ENCODE data around the gene VWA3B.

VWA3B gene

GRCh38 chr2:98087447-98088020 is 567 bp downstream of the VWA3B start:
- TF ChIP-seq ARNTL (CRISPR knock-in tag; IDR thresholded peaks at IDR 0.05; ENCODE audit: borderline replicate concordance, low read depth) (no peak), TCF4 (CRISPR knock-in tag; IDR thresholded peaks at IDR 0.05; ENCODE audit: borderline replicate concordance) (no peak), ZC3H10 (CRISPR knock-in tag; IDR thresholded peaks at IDR 0.05) (no peak), GLIS3 (CRISPR knock-in tag; IDR thresholded peaks at IDR 0.05) (no peak), PATZ1 (CRISPR knock-in tag; IDR thresholded peaks at IDR 0.05; ENCODE audit: borderline replicate concordance) (no peak), BACH2 (CRISPR knock-in tag; IDR thresholded peaks at IDR 0.05; ENCODE audit: borderline replicate concordance) (no peak), ESRRG (CRISPR knock-in tag; IDR thresholded peaks at IDR 0.05) (no peak), ISL1 (CRISPR knock-in tag; IDR thresholded peaks at IDR 0.05) (no peak), POU6F1 (CRISPR knock-in tag; IDR thresholded peaks at IDR 0.05; ENCODE audit: borderline replicate concordance, low read depth) (no peak), ZNF8 (CRISPR knock-in tag; IDR thresholded peaks at IDR 0.05) (no peak), ZFP3 (CRISPR knock-in tag; IDR thresholded peaks at IDR 0.05) (no peak), OSR1 (CRISPR knock-in tag; IDR thresholded peaks at IDR 0.05) (no peak), PPARA (CRISPR knock-in tag; IDR thresholded peaks at IDR 0.05; ENCODE audit: borderline replicate concordance) (no peak), CSDC2 (CRISPR knock-in tag; IDR thresholded peaks at IDR 0.05) (no peak)
- ATAC-seq, result no peak

GRCh38 chr2:98088261-98088660 is 1.3 kb downstream of the VWA3B start:
- TF ChIP-seq CSRNP3 (CRISPR knock-in tag; IDR thresholded peaks at IDR 0.05) (no peak), ZFP3 (CRISPR knock-in tag; IDR thresholded peaks at IDR 0.05) (no peak), SNAI2 (CRISPR knock-in tag; IDR thresholded peaks at IDR 0.05) (no peak), CSDC2 (CRISPR knock-in tag; IDR thresholded peaks at IDR 0.05) (no peak), ZNF8 (CRISPR knock-in tag; IDR thresholded peaks at IDR 0.05) (no peak), PPARA (CRISPR knock-in tag; IDR thresholded peaks at IDR 0.05; ENCODE audit: borderline replicate concordance) (no peak), TOX (CRISPR knock-in tag; IDR thresholded peaks at IDR 0.05; ENCODE audit: borderline replicate concordance) (no peak), CREB5 (CRISPR knock-in tag; IDR thresholded peaks at IDR 0.05; ENCODE audit: low read depth) (no peak), ZFP30 (CRISPR knock-in tag; IDR thresholded peaks at IDR 0.05) (no peak), ZNF70 (CRISPR knock-in tag; IDR thresholded peaks at IDR 0.05) (no peak), TSHZ2 (CRISPR knock-in tag; IDR thresholded peaks at IDR 0.05) (no peak), OSR1 (CRISPR knock-in tag; IDR thresholded peaks at IDR 0.05) (no peak), RARB (CRISPR knock-in tag; IDR thresholded peaks at IDR 0.05) (no peak), BACH2 (CRISPR knock-in tag; IDR thresholded peaks at IDR 0.05; ENCODE audit: borderline replicate concordance) (no peak), POU6F1 (CRISPR knock-in tag; IDR thresholded peaks at IDR 0.05; ENCODE audit: borderline replicate concordance, low read depth) (no peak), ARNTL (CRISPR knock-in tag; IDR thresholded peaks at IDR 0.05; ENCODE audit: borderline replicate concordance, low read depth) (no peak), ZNF565 (CRISPR knock-in tag; conservative IDR thresholded peaks at IDR 0.05; ENCODE audit: low read depth) (no peak), ZC3H10 (CRISPR knock-in tag; IDR thresholded peaks at IDR 0.05) (no peak), PATZ1 (CRISPR knock-in tag; IDR thresholded peaks at IDR 0.05; ENCODE audit: borderline replicate concordance) (no peak), TCF4 (CRISPR knock-in tag; IDR thresholded peaks at IDR 0.05; ENCODE audit: borderline replicate concordance) (no peak)
- ATAC-seq, result no peak

All from SK-N-SH treated with all-trans-retinoic acid at 6 μM for 48 hours (cell line).